ENCODE data around the gene NR5A1.

Gene NR5A1

GRCh38 chr9:124436320-124436719 lies 70.9 kb downstream of the NR5A1 start:
- TF ChIP-seq CTCF (IDR thresholded peaks at IDR 0.05; ENCODE audit: insufficient read depth, missing control alignments): no peak
- no peak for FAIRE-seq
- no peak for DNase-seq (ENCODE audit: insufficient read length, low spot score)

Data from D721Med (cell line).